IMR-90 (cell line): ENCODE data around the gene CLEC4G.

Experiments
- BHLHE40 ChIP-seq: fragments of 150-350 bp; IDR thresholded peaks from 2 replicates; pipeline ENCODE4 v1.6.1; 2016; ENCODE audit warnings: mild to moderate bottlenecking, low read depth, low read length
- CEBPB ChIP-seq: IDR thresholded peaks from 2 replicates; pipeline ENCODE4 v1.6.1; 2012; ENCODE audit warnings: low read depth, low read length, improper control_type of control experiment
- CHD1 ChIP-seq: IDR thresholded peaks from 2 replicates; pipeline ENCODE4 v1.6.1; 2012; ENCODE audit warnings: low read depth, low read length, improper control_type of control experiment
- FOS ChIP-seq: fragments of 150-350 bp; IDR thresholded peaks from 2 replicates; pipeline ENCODE4 v1.6.1; 2016; ENCODE audit warnings: low read depth, low read length
- MAFK ChIP-seq: IDR thresholded peaks from 2 replicates; pipeline ENCODE4 v1.6.1; 2012; ENCODE audit warnings: low read depth, low read length, improper control_type of control experiment
- MAZ ChIP-seq: IDR thresholded peaks from 2 replicates; pipeline ENCODE4 v1.6.1; 2012; ENCODE audit warnings: low read depth, mild to moderate bottlenecking, low read length, improper control_type of control experiment, moderate library complexity, borderline replicate concordance
- NFE2L2 ChIP-seq: fragments of 150-350 bp; IDR thresholded peaks from 2 replicates; pipeline ENCODE4 v1.6.1; 2016; ENCODE audit warnings: low read depth, mild to moderate bottlenecking, low read length
- POLR2A ChIP-seq: IDR thresholded peaks from 2 replicates; pipeline ENCODE4 v1.6.1; 2012; ENCODE audit warnings: mild to moderate bottlenecking, low read depth, low read length
- RAD21 ChIP-seq: IDR thresholded peaks from 2 replicates; pipeline ENCODE4 v1.6.1; 2012; ENCODE audit warnings: low read length, improper control_type of control experiment
- RCOR1 ChIP-seq: IDR thresholded peaks from 2 replicates; pipeline ENCODE4 v1.6.1; 2012; ENCODE audit warnings: mild to moderate bottlenecking, low read length, improper control_type of control experiment; ENCODE audit not compliant: insufficient replicate concordance
- SMC3 ChIP-seq: fragments of 150-350 bp; IDR thresholded peaks from 2 replicates; pipeline ENCODE4 v1.6.1; 2016; ENCODE audit warnings: low read depth, mild to moderate bottlenecking, antibody characterized with exemption, low read length, moderate library complexity
- TF ChIP-seq, protein P1 (sequence below): conservative IDR thresholded peaks from 2 replicates; pipeline ENCODE4 v1.5.1; 2012; ENCODE audit warnings: mild to moderate bottlenecking, low read depth, low read length, improper control_type of control experiment

DNA sequence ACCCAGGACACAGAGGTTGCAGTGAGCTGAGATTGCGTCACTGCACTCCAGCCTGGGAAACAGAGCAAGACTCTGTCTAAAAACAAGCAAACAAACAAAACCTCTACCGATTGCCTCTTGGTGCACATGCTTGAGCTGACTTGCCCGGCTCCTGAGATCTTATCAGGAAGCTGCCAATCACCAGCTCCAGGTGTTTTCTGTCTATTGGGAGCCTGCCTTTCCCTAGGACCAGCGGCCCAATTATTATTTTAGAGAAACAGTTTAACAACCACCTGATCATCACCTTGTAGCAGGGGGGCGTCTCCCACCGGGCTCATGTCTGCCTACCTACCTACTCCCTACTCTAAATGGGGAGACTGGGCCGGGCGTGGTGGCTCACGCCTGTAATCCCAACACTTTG is 41.9 kb upstream of the CLEC4G start:
- TF ChIP-seq, protein P1, sequence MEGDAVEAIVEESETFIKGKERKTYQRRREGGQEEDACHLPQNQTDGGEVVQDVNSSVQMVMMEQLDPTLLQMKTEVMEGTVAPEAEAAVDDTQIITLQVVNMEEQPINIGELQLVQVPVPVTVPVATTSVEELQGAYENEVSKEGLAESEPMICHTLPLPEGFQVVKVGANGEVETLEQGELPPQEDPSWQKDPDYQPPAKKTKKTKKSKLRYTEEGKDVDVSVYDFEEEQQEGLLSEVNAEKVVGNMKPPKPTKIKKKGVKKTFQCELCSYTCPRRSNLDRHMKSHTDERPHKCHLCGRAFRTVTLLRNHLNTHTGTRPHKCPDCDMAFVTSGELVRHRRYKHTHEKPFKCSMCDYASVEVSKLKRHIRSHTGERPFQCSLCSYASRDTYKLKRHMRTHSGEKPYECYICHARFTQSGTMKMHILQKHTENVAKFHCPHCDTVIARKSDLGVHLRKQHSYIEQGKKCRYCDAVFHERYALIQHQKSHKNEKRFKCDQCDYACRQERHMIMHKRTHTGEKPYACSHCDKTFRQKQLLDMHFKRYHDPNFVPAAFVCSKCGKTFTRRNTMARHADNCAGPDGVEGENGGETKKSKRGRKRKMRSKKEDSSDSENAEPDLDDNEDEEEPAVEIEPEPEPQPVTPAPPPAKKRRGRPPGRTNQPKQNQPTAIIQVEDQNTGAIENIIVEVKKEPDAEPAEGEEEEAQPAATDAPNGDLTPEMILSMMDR: no peak
- TF ChIP-seq POLR2A (no peak), CEBPB (no peak), SMC3 (no peak), CHD1 (no peak), MAZ (no peak), RCOR1 (no peak), RAD21 (no peak), MAFK (no peak), FOS (no peak), BHLHE40 (no peak), NFE2L2 (no peak)
